ENCODE measurements around the gene NR1H2. TPM values are rescaled to one million over a fixed set of nuclear protein-coding genes. Genes with fewer than 3 reads are reported as not detected.
"Not testable (repeated sequence)": the region's sequence is repeated elsewhere in the genome, so short reads cannot be mapped to it uniquely, and the experiment has no call there.

The NR1H2 gene
- total and polyA plus RNA-seq, 7 donors: 74.9 to 153 (median 135) TPM

- Histone ChIP-seq H3K36me3 (ENCODE audit: insufficient read depth in 1 of 2, low read depth in 1 of 2) (no peaks in the 10 kb centered on the region), H3K4me1 (peaks cover 3% of the 10 kb centered on the region), H3K27me3 (ENCODE audit: insufficient read depth in 3 of 3, low read length in 2 of 3) (peaks cover 0 to 12% (median 2%) of the 10 kb centered on the region in 3 donors), H3K4me3 (peak overlapping the region; percentile 68), H3K9me3 (no peaks in the 10 kb centered on the region), H3K27ac (peak overlapping the region; percentile 81)
- DNase-seq (peak; percentile 72 to 90), ATAC-seq (peak; percentile 34 to 65 (median 45))
- TF ChIP-seq CTCF (IDR thresholded peaks at IDR 0.05): no peak
- intact Hi-C loops (cut with DNase I): no loop called here
- 10% methylated on average over 53 to 54 of the region's 54 CpGs for WGBS, 3 donors
These were observed 42.3 kb upstream of the NR1H2 start for GRCh38 chr19:50333737-50334617.

- WGBS, 3 donors: 89 to 94% (median 89%) methylated on average over 12 of the region's 12 CpGs
- Histone ChIP-seq H3K4me1 (peaks cover 3% of the 10 kb centered on the region), H3K36me3 (ENCODE audit: insufficient read depth in 1 of 2, low read depth in 1 of 2) (no peaks in the 10 kb centered on the region), H3K4me3 (no peak overlapping the region), H3K9me3 (no peaks in the 10 kb centered on the region), H3K27me3 (ENCODE audit: insufficient read depth in 3 of 3, low read length in 2 of 3) (peaks cover 0 to 12% (median 2%) of the 10 kb centered on the region in 3 donors), H3K27ac (no peak overlapping the region)
- no peak for TF ChIP-seq CTCF (IDR thresholded peaks at IDR 0.05)
- DNase-seq (peak in 1 of 2 donors; percentile 48), ATAC-seq (no peak)
- intact Hi-C loops (cut with DNase I): no loop called here
These were observed 41.4 kb upstream of the NR1H2 start for GRCh38 chr19:50334741-50335421.

GRCh38 chr19:50337031-50337430 lies 39.2 kb upstream of the NR1H2 start:
- ATAC-seq; H3K36me3 ChIP-seq (ENCODE audit: insufficient read depth in 1 of 2, low read depth in 1 of 2); intact Hi-C loops (cut with DNase I); DNase-seq; H3K4me3 ChIP-seq; H3K9me3 ChIP-seq; H3K4me1 ChIP-seq; H3K27me3 ChIP-seq (ENCODE audit: insufficient read depth in 3 of 3, low read length in 2 of 3); H3K27ac ChIP-seq: not testable (repeated sequence)
- WGBS, 3 donors: 80 to 87% (median 83%) methylated on average over 5 to 6 of the region's 6 CpGs

- DNase-seq (no peak), ATAC-seq (no peak)
- TF ChIP-seq CTCF (IDR thresholded peaks at IDR 0.05): no peak
- Histone ChIP-seq H3K27ac (no peak overlapping the region), H3K4me1 (no peaks in the 10 kb centered on the region), H3K9me3 (peaks cover 5% of the 10 kb centered on the region), H3K4me3 (no peak overlapping the region), H3K27me3 (ENCODE audit: insufficient read depth in 3 of 3, low read length in 2 of 3) (no peaks in the 10 kb centered on the region), H3K36me3 (ENCODE audit: insufficient read depth in 1 of 2, low read depth in 1 of 2) (no peaks in the 10 kb centered on the region)
- intact Hi-C loops (cut with DNase I): no loop called here
These were observed 35.9 kb upstream of the NR1H2 start for GRCh38 chr19:50340331-50340730.

- no peak for TF ChIP-seq CTCF (IDR thresholded peaks at IDR 0.05)
- H3K4me3 ChIP-seq: no peak overlapping the region
- H3K27ac ChIP-seq: no peak overlapping the region
- no peaks in the 10 kb centered on the region for H3K27me3 ChIP-seq (ENCODE audit: insufficient read depth in 3 of 3, low read length in 2 of 3)
- peaks cover 5% of the 10 kb centered on the region for H3K9me3 ChIP-seq
- no peaks in the 10 kb centered on the region for H3K36me3 ChIP-seq (ENCODE audit: insufficient read depth in 1 of 2, low read depth in 1 of 2)
- DNase-seq: no peak
- 87 to 92% (median 91%) methylated on average over 3 of the region's 3 CpGs for WGBS, 3 donors
- ATAC-seq: no peak
- intact Hi-C loops (cut with DNase I): no loop called here
- no peaks in the 10 kb centered on the region for H3K4me1 ChIP-seq
These were observed 35.1 kb upstream of the NR1H2 start for GRCh38 chr19:50341091-50341564.

All from psoas muscle (tissue), 8 donors.